ENCODE data around the gene RSPO1.

Gene RSPO1

DNA sequence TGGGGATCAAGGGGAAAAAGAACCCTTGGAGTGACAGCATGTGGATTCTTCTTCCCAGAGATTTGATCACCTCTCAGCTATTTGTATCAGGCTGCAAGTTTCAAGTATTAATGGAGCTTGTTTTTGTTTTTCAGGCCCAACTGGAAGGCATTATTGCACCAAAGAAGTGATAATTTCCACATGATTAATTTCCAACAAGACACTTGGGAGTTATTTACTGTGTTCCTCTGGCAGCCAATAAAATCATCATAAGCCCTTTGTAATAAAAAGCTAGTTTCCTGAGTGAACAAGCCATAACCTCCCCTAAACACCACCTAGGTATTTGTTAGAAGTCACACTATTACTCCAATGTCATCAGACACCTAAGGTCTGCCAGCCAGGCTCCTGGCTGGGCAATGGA is 69.8 kb downstream of the RSPO1 start:
- TF ChIP-seq, protein P1, sequence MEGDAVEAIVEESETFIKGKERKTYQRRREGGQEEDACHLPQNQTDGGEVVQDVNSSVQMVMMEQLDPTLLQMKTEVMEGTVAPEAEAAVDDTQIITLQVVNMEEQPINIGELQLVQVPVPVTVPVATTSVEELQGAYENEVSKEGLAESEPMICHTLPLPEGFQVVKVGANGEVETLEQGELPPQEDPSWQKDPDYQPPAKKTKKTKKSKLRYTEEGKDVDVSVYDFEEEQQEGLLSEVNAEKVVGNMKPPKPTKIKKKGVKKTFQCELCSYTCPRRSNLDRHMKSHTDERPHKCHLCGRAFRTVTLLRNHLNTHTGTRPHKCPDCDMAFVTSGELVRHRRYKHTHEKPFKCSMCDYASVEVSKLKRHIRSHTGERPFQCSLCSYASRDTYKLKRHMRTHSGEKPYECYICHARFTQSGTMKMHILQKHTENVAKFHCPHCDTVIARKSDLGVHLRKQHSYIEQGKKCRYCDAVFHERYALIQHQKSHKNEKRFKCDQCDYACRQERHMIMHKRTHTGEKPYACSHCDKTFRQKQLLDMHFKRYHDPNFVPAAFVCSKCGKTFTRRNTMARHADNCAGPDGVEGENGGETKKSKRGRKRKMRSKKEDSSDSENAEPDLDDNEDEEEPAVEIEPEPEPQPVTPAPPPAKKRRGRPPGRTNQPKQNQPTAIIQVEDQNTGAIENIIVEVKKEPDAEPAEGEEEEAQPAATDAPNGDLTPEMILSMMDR (IDR thresholded peaks at IDR 0.05; ENCODE audit: low read depth, low read length): no peak
- no peak overlapping the region for H3K4me3 ChIP-seq (ENCODE audit: low read depth, low read length)

DNA sequence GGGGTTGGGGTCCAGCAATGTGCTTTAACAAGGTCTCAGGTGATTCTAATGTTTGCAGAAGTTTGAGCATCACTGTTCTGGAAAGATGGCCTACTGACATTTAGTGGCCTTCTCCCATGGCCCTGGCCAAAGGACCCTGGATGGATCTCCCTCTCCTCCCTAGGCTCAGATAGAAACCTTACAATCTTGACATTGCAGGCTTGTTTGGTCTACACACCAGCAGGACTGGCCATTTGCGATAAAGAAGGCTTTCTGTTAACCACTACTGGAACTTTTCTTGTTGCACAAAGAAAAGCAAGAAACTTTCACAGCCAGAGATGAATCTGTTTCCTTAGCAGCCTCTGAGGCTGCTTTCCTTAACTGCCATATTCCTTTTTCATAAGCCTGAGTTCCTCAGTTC is 71.7 kb downstream of the RSPO1 start:
- TF ChIP-seq, protein P1 (IDR thresholded peaks at IDR 0.05; ENCODE audit: low read depth, low read length): no peak
- H3K4me3 ChIP-seq (ENCODE audit: low read depth, low read length): no peak overlapping the region
